ENCODE data around the gene PMFBP1.

Gene PMFBP1

DNA sequence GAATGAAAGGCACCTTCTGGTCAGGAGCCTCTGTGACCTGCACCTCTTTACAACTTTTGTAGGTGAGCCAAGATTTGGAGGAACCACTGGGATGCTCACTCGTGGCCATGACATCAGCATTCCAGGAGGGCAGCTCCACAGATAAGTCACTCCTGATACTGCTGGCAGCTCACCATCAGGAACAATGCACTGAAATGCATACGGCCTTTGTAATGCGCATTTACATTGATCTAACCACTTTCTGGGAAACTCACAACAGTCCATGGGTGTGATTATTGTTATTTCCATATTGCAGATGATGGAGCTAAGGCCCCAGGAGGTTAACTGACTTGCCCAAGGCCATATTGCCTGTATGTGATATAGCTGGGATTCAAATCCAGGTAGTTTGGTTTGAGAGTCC is 34.3 kb upstream of the PMFBP1 start:
- Histone ChIP-seq H3K4me3 (ENCODE audit: low read length) (no peak overlapping the region), H3K27me3 (ENCODE audit: control insufficient read depth, insufficient read depth, low read length) (no peaks in the 10 kb centered on the region; the same call in 1 of the 2 replicates), H3K36me3 (ENCODE audit: control insufficient read depth, insufficient read depth, low read length) (no peaks in the 10 kb centered on the region), H3K27ac (ENCODE audit: low read length) (no peak overlapping the region), H3K4me1 (ENCODE audit: control insufficient read depth, insufficient read depth, low read length) (0 out of 2 replicates have a peak, but pooled peaks cover 2% of the 10 kb centered on the region), H3K9me3 (ENCODE audit: control insufficient read depth, insufficient read depth, low read length) (no peaks in the 10 kb centered on the region)
- no peak for DNase-seq (ENCODE audit: low read depth, low spot score)
- WGBS (ENCODE audit: insufficient coverage, insufficient read length): no CpG with 5 or more reads among the region's 3 CpGs

DNA sequence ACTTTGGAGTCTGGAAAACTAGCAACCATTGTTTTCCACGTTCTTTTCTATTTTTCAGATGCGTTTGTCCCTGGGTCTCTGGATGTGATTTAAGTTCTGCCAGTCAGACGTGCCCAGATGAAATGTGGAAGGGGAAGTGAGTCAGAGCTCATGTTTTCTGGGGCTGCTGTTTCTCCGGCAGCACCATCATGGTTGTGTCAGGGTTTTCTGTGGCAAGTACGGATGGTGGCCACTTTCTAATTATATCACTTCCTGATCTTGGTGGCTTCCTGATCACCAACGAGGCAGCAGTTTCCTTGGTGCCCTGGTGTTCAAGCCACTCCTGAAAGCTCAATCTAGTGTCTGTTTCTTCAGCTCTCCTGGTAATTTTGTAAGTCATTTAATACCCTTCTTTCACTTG is 31.4 kb upstream of the PMFBP1 start:
- Histone ChIP-seq H3K27me3 (ENCODE audit: control insufficient read depth, insufficient read depth, low read length) (no peaks in the 10 kb centered on the region; the same call in 1 of the 2 replicates), H3K36me3 (ENCODE audit: control insufficient read depth, insufficient read depth, low read length) (no peaks in the 10 kb centered on the region), H3K9me3 (ENCODE audit: control insufficient read depth, insufficient read depth, low read length) (no peaks in the 10 kb centered on the region), H3K27ac (ENCODE audit: low read length) (no peak overlapping the region), H3K4me3 (ENCODE audit: low read length) (no peak overlapping the region), H3K4me1 (ENCODE audit: control insufficient read depth, insufficient read depth, low read length) (0 out of 2 replicates have a peak, but pooled peaks cover 2% of the 10 kb centered on the region)
- no peak for DNase-seq (ENCODE audit: low read depth, low spot score)
- WGBS (ENCODE audit: insufficient coverage, insufficient read length): no CpG with 5 or more reads among the region's 6 CpGs

DNA sequence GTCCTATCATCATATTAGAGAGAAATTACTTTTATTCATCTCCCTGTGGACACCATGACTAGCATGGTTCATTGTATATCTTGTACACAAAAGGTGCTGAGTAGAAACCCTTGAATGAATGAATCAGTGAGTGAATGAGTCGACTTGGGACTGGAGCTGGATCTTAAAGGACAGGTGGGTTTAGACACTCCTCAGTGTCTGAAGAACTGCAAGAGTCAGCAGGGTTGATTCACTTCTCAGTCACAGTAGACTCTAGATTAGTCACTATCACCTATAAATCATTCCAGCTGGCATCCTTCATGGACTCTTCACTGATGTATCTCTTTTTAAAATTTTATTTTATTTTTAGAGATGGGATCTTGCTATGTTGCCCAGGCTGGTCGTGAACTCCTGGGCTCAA is 30.1 kb upstream of the PMFBP1 start:
- Histone ChIP-seq H3K4me3 (ENCODE audit: low read length) (no peak overlapping the region), H3K27ac (ENCODE audit: low read length) (no peak overlapping the region), H3K36me3 (ENCODE audit: control insufficient read depth, insufficient read depth, low read length) (no peaks in the 10 kb centered on the region), H3K27me3 (ENCODE audit: control insufficient read depth, insufficient read depth, low read length) (no peaks in the 10 kb centered on the region; the same call in 1 of the 2 replicates), H3K4me1 (ENCODE audit: control insufficient read depth, insufficient read depth, low read length) (0 out of 2 replicates have a peak, but pooled peaks cover 2% of the 10 kb centered on the region), H3K9me3 (ENCODE audit: control insufficient read depth, insufficient read depth, low read length) (no peaks in the 10 kb centered on the region)
- no peak for DNase-seq (ENCODE audit: low read depth, low spot score)
- WGBS (ENCODE audit: insufficient coverage, insufficient read length): no CpG with 5 or more reads among the region's 2 CpGs

DNA sequence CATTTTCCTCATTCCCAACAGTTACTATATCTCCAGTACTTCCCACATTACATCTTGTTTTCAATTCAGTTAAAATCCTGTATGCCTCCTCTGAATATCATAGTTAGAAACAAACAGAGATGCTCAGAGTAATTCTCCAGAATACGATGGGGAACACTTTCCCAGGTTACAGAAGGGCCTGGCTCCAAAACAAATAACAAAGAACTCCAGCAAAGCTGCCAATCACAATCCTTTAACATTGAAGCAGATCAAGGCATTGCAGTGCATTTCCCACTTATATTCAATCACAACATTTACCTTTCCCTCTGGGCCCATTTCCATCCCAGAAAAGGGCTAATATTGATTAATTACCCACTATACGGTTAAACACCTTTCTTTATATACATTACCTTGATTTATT is 29.4 kb upstream of the PMFBP1 start:
- Histone ChIP-seq H3K4me1 (ENCODE audit: control insufficient read depth, insufficient read depth, low read length) (0 out of 2 replicates have a peak, but pooled peaks cover 2% of the 10 kb centered on the region), H3K9me3 (ENCODE audit: control insufficient read depth, insufficient read depth, low read length) (no peaks in the 10 kb centered on the region), H3K4me3 (ENCODE audit: low read length) (no peak overlapping the region), H3K27me3 (ENCODE audit: control insufficient read depth, insufficient read depth, low read length) (no peaks in the 10 kb centered on the region), H3K27ac (ENCODE audit: low read length) (no peak overlapping the region), H3K36me3 (ENCODE audit: control insufficient read depth, insufficient read depth, low read length) (no peaks in the 10 kb centered on the region)
- no peak for DNase-seq (ENCODE audit: low read depth, low spot score)
- WGBS (ENCODE audit: insufficient coverage, insufficient read length): 100% methylated on average over 1 of the region's 2 CpGs

DNA sequence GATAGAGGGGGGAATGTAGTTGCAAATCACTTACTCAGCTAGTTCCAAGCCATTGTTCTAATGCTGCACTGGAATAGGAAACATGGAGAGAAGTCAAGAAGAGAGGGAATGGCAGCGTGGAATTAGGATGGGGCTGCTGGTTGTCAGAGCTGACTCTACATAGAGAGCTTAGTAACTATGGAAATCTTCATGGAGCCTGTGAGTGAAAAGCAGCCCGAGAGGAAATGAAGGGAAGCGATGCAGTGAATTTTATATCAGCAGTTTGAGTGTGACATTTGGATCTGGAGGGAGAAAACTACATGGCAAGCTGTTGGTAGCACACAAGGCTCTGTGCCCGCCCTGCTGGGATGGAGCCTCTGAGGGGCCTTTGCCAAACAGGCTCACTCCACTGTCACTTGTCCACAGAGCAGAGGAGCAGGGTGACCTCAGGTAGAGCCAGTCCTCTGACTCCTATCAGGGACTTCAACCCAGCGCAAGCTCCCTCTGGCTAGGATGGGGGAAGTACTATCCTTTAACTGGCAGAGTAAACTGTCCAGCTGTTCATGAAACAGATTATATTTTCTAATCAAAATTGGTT is 27.9 kb upstream of the PMFBP1 start:
- WGBS (ENCODE audit: insufficient coverage, insufficient read length): no CpG with 5 or more reads among the region's 5 CpGs
- Histone ChIP-seq H3K9me3 (ENCODE audit: control insufficient read depth, insufficient read depth, low read length) (no peaks in the 10 kb centered on the region), H3K36me3 (ENCODE audit: control insufficient read depth, insufficient read depth, low read length) (no peaks in the 10 kb centered on the region), H3K27ac (ENCODE audit: low read length) (no peak overlapping the region), H3K4me3 (ENCODE audit: low read length) (no peak overlapping the region), H3K4me1 (ENCODE audit: control insufficient read depth, insufficient read depth, low read length) (no peaks in the 10 kb centered on the region), H3K27me3 (ENCODE audit: control insufficient read depth, insufficient read depth, low read length) (no peaks in the 10 kb centered on the region)
- no peak for DNase-seq (ENCODE audit: low read depth, low spot score)

DNA sequence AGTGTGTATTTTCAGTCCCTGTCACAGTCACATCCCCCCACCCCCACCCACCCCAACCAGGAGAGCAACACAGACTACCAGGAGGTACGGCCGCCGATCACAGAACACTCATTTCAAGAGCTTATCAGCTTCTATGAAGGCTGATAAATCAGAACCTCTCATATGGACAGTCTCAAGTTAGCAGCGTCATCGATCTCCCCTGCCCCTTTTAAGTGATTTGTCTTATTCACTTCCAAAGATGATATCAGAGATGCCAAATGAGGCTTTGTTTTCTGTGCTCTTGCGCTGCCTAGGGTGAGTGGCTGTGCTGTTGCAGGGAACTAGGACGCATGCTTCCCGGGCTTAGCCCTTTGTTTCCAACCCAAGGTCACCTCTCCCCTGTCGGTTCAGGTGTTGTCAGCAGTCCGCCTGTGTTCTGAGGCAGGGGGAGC is 26.8 kb upstream of the PMFBP1 start:
- no peak overlapping the region for H3K4me3 ChIP-seq (ENCODE audit: low read length)
- DNase-seq (ENCODE audit: low read depth, low spot score): no peak
- no CpG with 5 or more reads among the region's 10 CpGs for WGBS (ENCODE audit: insufficient coverage, insufficient read length)

DNA sequence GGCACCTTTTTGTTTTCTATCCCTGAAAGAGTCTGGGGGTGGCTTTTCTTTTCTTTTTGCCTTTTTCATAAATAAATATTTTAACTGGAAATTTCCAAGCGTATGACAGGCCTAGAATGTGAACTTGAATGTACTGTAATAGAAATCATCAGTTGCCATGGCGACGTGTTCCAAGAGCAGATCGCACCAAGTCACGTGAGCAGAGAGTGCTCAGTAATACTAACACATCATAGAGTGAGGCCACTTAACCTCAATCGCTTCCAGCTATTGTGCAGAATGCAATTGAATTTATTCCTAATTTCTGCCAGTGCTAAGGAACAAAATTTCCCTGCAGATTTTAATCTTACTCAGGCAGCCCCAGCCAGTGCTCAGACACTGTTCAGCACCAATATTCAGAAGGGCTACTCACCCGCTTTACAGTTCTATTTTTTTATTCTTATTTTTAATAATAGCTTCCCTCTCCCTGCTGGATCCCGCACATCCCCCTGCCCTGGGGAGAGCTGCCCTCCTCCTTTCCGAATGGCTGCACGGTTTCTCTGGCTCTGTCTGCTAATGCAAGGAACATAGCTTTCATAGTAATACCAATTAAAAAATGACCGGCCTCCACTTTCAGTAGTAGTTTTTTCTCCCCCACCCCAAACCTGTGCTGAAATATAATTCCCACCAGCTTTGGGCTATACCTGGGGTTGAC is 26.2 kb upstream of the PMFBP1 start:
- H3K27ac ChIP-seq (ENCODE audit: low read length): no peak overlapping the region
- no peaks in the 10 kb centered on the region for H3K36me3 ChIP-seq (ENCODE audit: control insufficient read depth, insufficient read depth, low read length)
- no peak for DNase-seq (ENCODE audit: low read depth, low spot score)
- WGBS (ENCODE audit: insufficient coverage, insufficient read length): no CpG with 5 or more reads among the region's 11 CpGs
- H3K4me1 ChIP-seq (ENCODE audit: control insufficient read depth, insufficient read depth, low read length): no peaks in the 10 kb centered on the region
- no peaks in the 10 kb centered on the region for H3K9me3 ChIP-seq (ENCODE audit: control insufficient read depth, insufficient read depth, low read length)
- H3K27me3 ChIP-seq (ENCODE audit: control insufficient read depth, insufficient read depth, low read length): no peaks in the 10 kb centered on the region
- H3K4me3 ChIP-seq (ENCODE audit: low read length): no peak overlapping the region

More for the DNA sequence above, 26.8 kb upstream of the PMFBP1 start:
- no peaks in the 10 kb centered on the region for H3K27me3 ChIP-seq (ENCODE audit: control insufficient read depth, insufficient read depth, low read length)
- no peak overlapping the region for H3K27ac ChIP-seq (ENCODE audit: low read length)
- no peaks in the 10 kb centered on the region for H3K9me3 ChIP-seq (ENCODE audit: control insufficient read depth, insufficient read depth, low read length)
- H3K4me1 ChIP-seq (ENCODE audit: control insufficient read depth, insufficient read depth, low read length): no peaks in the 10 kb centered on the region
- H3K36me3 ChIP-seq (ENCODE audit: control insufficient read depth, insufficient read depth, low read length): no peaks in the 10 kb centered on the region

DNA sequence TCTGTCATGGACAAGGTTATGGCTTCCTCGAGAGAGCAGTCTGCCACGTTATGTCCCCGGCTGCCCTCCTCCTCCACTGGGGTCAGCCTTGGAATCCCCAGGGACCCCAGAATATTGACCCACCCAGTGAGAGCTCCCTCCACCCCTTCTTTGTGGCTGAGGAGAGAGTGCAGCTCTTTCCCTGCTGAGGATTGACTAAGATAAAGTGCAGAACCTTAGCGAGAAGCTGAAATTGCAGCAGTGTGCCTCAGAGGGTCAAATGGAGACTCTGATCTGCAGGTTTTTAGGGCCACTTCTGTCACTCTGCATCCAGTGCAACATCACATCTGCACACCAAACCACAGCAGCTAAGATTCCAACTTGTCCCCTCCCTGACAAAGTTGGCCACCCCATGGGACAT is 25.6 kb upstream of the PMFBP1 start:
- no peaks in the 10 kb centered on the region for H3K27me3 ChIP-seq (ENCODE audit: control insufficient read depth, insufficient read depth, low read length)
- no peaks in the 10 kb centered on the region for H3K9me3 ChIP-seq (ENCODE audit: control insufficient read depth, insufficient read depth, low read length)
- H3K4me1 ChIP-seq (ENCODE audit: control insufficient read depth, insufficient read depth, low read length): no peaks in the 10 kb centered on the region
- no peak for DNase-seq (ENCODE audit: low read depth, low spot score)
- WGBS (ENCODE audit: insufficient coverage, insufficient read length): no CpG with 5 or more reads among the region's 4 CpGs
- no peak overlapping the region for H3K4me3 ChIP-seq (ENCODE audit: low read length)
- H3K36me3 ChIP-seq (ENCODE audit: control insufficient read depth, insufficient read depth, low read length): no peaks in the 10 kb centered on the region
- no peak overlapping the region for H3K27ac ChIP-seq (ENCODE audit: low read length)

DNA sequence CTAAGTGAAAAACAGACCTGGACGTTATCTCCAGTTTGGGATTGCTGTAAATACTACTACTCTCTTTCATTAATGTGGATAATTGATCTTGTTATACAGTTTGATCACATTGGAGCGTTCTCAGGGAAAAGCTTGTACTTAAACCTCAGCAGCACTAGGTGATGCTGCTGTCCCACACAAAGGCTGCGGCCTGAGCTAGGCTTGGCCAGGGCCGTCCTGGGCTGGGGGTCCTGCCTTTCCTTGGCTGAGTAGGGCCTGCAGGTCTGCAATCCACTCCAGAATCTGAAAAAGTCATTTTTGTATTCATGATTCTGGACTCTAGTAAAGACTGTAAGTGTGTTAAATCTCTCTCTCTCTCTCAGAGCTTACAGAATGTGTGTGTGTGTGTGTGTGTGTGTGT is 23.7 kb upstream of the PMFBP1 start:
- Histone ChIP-seq H3K4me3 (ENCODE audit: low read length) (no peak overlapping the region), H3K27ac (ENCODE audit: low read length) (no peak overlapping the region), H3K9me3 (ENCODE audit: control insufficient read depth, insufficient read depth, low read length) (no peaks in the 10 kb centered on the region), H3K36me3 (ENCODE audit: control insufficient read depth, insufficient read depth, low read length) (no peaks in the 10 kb centered on the region), H3K4me1 (ENCODE audit: control insufficient read depth, insufficient read depth, low read length) (no peaks in the 10 kb centered on the region), H3K27me3 (ENCODE audit: control insufficient read depth, insufficient read depth, low read length) (no peaks in the 10 kb centered on the region)
- DNase-seq (ENCODE audit: low read depth, low spot score): peak; percentile 37
- WGBS (ENCODE audit: insufficient coverage, insufficient read length): no CpG with 5 or more reads among the region's 4 CpGs

DNA sequence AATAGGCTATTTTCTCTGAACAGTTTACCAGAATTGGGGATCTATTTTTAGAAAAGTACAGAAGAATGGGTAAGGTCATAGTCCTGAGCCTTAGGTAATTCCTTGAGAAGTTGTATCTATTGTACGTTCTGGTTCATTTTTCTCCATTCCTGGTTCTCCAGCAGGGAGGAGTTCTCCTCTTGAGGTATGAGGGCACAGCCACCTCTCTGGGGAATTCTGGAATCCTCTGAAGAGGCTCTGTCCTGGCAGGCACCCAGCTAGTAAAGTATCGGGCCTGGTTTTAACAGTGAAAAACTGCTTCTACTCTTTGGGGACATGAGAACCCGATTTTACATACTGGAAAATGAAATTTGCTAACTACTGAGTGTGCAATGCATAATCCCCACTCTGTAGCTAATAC is 19.6 kb upstream of the PMFBP1 start:
- Histone ChIP-seq H3K27ac (ENCODE audit: low read length) (no peak overlapping the region), H3K9me3 (ENCODE audit: control insufficient read depth, insufficient read depth, low read length) (no peaks in the 10 kb centered on the region), H3K4me1 (ENCODE audit: control insufficient read depth, insufficient read depth, low read length) (no peaks in the 10 kb centered on the region), H3K4me3 (ENCODE audit: low read length) (no peak overlapping the region), H3K27me3 (ENCODE audit: control insufficient read depth, insufficient read depth, low read length) (no peaks in the 10 kb centered on the region), H3K36me3 (ENCODE audit: control insufficient read depth, insufficient read depth, low read length) (no peaks in the 10 kb centered on the region)
- no peak for DNase-seq (ENCODE audit: low read depth, low spot score)
- no CpG with 5 or more reads among the region's 3 CpGs for WGBS (ENCODE audit: insufficient coverage, insufficient read length)

Data from iPS DF 6.9 (cell line).